Mesendoderm (in vitro differentiated cells): Measurements from ENCODE around the gene POP4.
"Not testable (repeated sequence)": the region's sequence is repeated elsewhere in the genome, so short reads cannot be mapped to it uniquely, and the experiment has no call there.

Experiments used
- DNase-seq: peaks from one replicate; pipeline ENCODE4 v3.0.0; 2013
- H2AK5ac ChIP-seq: 2 replicates; pipeline ENCODE4 v1.6.1; 2013; ENCODE audit warnings: low read length, inconsistent platforms
- H2BK120ac ChIP-seq: 2 replicates; pipeline ENCODE4 v1.6.1; 2013; ENCODE audit warnings: low read depth, mild to moderate bottlenecking, low read length, moderate library complexity, mixed read lengths
- H2BK15ac ChIP-seq: replicated peaks from 2 replicates; pipeline ENCODE4 v1.6.1; 2013; ENCODE audit warnings: low read depth, mild to moderate bottlenecking, moderate library complexity
- H2BK5ac ChIP-seq: 2 replicates; pipeline ENCODE4 v1.6.1; 2013; ENCODE audit warnings: low read length, inconsistent platforms
- H3K18ac ChIP-seq: 2 replicates; pipeline ENCODE4 v1.6.1; 2013; ENCODE audit warnings: mild to moderate bottlenecking, low read length, mixed read lengths
- H3K23ac ChIP-seq: one replicate; pipeline ENCODE4 v1.6.1; 2013; ENCODE audit warnings: low read length
- H3K27ac ChIP-seq: 2 replicates; pipeline ENCODE4 v1.5.1; 2013; ENCODE audit warnings: low read depth, mild to moderate bottlenecking, inconsistent platforms, low read length, moderate library complexity
- H3K27me3 ChIP-seq: 2 replicates; pipeline ENCODE4 v1.6.1; 2013; ENCODE audit warnings: low read length, control low read depth, mild to moderate bottlenecking, inconsistent platforms; ENCODE audit not compliant: insufficient read depth, poor library complexity
- H3K36me3 ChIP-seq: 2 replicates; pipeline ENCODE4 v1.6.1; 2013; ENCODE audit warnings: low read length, inconsistent platforms; ENCODE audit not compliant: control insufficient read depth, insufficient read depth
- H3K4ac ChIP-seq: one replicate; pipeline ENCODE4 v1.6.1; 2013; ENCODE audit warnings: low read depth, mild to moderate bottlenecking, low read length, moderate library complexity
- H3K4me1 ChIP-seq: 2 replicates; pipeline ENCODE4 v1.6.1; 2013; ENCODE audit warnings: low read depth, low read length, inconsistent platforms; ENCODE audit not compliant: control insufficient read depth
- H3K4me2 ChIP-seq: 2 replicates; pipeline ENCODE4 v1.6.1; 2013; ENCODE audit warnings: low read length
- H3K4me3 ChIP-seq: 2 replicates; pipeline ENCODE4 v1.5.1; 2013; ENCODE audit warnings: mild to moderate bottlenecking, low read length
- H3K56ac ChIP-seq: one replicate; pipeline ENCODE4 v1.6.1; 2013; ENCODE audit warnings: low read length
- H3K79me1 ChIP-seq: 2 replicates; pipeline ENCODE4 v1.6.1; 2013; ENCODE audit warnings: low read length, inconsistent platforms
- H3K79me2 ChIP-seq: 2 replicates; pipeline ENCODE4 v1.6.1; 2013; ENCODE audit warnings: mild to moderate bottlenecking, low read length; ENCODE audit not compliant: control insufficient read depth, insufficient read depth
- H3K9ac ChIP-seq: 2 replicates; pipeline ENCODE4 v1.6.1; 2013; ENCODE audit warnings: low read length, inconsistent platforms
- H4K5ac ChIP-seq: one replicate; pipeline ENCODE4 v1.6.1; 2013; ENCODE audit warnings: low read length
- H4K8ac ChIP-seq: one replicate; pipeline ENCODE4 v1.6.1; 2013; ENCODE audit warnings: low read depth, mild to moderate bottlenecking, control low read depth, low read length, moderate library complexity
- WGBS: extraction: QIAGEN DNeasy Blood & Tissue Kit; methylation state at CpG from one replicate; pipeline ENCODE4 v1.1.7; 2013; ENCODE audit warnings: low lambda C conversion rate, missing lambda C conversion rate; ENCODE audit not compliant: insufficient coverage; ENCODE audit errors: extremely low coverage; 5-methylcytosine and 5-hydroxymethylcytosine counted together

The POP4 gene

DNA sequence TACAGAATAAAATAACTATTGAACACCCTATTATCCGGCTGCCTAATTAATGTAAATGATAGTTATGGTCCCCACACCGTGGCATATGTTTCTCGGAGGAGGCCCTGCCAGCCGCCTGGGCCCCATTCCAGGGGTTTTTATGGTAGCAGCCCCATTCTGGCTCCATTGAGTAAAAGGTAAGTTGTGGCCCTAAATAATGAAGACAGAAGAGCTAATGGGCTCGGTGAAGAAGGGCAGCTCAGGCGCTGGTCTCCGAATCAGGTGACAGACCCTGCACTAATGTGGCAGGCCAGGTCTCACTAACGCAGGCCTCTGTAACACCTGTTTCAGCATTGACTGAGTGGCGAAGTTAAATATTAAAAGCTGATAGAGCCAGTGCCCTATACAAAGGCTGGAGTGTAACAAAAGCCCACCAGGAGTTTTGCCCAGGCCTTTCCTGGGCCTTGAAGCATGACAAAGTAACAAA, 19.1 kb downstream of the POP4 start:
- no peak overlapping the region for H4K8ac ChIP-seq
- no peak overlapping the region for H2AK5ac ChIP-seq
- no peak overlapping the region for H3K9ac ChIP-seq
- no peak for DNase-seq
- H3K27me3 ChIP-seq: no peaks in the 10 kb centered on the region
- no peak overlapping the region for H2BK5ac ChIP-seq
- H3K4ac ChIP-seq: no peak overlapping the region
- H4K5ac ChIP-seq: no peak overlapping the region
- no peak overlapping the region for H3K56ac ChIP-seq
- no peak overlapping the region for H3K4me3 ChIP-seq
- H3K79me1 ChIP-seq: no peaks in the 10 kb centered on the region
- no peaks in the 10 kb centered on the region for H3K36me3 ChIP-seq
- H2BK120ac ChIP-seq: no peak overlapping the region
- no peak overlapping the region for H3K18ac ChIP-seq
- no peak overlapping the region for H3K4me2 ChIP-seq
- no peak overlapping the region for H3K27ac ChIP-seq
- H3K4me1 ChIP-seq: no peaks in the 10 kb centered on the region
- no peak overlapping the region for H2BK15ac ChIP-seq
- WGBS: no CpG with 5 or more reads among the region's 9 CpGs
- no peaks in the 10 kb centered on the region for H3K79me2 ChIP-seq
- H3K23ac ChIP-seq: no peak overlapping the region

DNA sequence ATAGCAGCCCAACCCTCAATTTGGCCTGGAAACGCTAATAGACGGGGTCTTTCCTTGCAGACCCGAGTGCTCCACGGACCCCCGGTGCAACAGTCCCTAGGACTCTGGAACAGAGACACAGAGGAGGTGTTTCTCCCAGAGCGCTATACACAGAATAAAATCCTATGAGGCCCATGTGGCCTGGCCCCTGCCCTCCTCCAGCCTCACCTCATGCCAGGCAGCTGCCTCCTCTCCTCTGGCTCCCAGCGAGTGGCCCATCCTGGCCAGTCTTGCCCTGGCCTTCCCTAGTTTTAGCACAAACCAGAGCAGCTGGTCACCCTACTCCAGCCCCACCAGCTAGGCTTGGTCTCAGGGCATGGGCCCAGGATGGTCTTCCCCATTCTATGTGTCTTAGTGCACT, 20.3 kb downstream of the POP4 start:
- Histone ChIP-seq H3K4me2 (no peak overlapping the region), H3K4me3 (no peak overlapping the region), H3K27me3 (no peaks in the 10 kb centered on the region), H3K4ac (no peak overlapping the region), H4K8ac (no peak overlapping the region), H2BK15ac (no peak overlapping the region), H3K23ac (no peak overlapping the region), H3K9ac (no peak overlapping the region), H4K5ac (no peak overlapping the region), H3K4me1 (no peaks in the 10 kb centered on the region), H3K56ac (no peak overlapping the region), H3K79me1 (no peaks in the 10 kb centered on the region), H3K18ac (no peak overlapping the region), H2BK120ac (no peak overlapping the region), H3K27ac (no peak overlapping the region), H3K79me2 (no peaks in the 10 kb centered on the region), H2AK5ac (no peak overlapping the region), H3K36me3 (no peaks in the 10 kb centered on the region), H2BK5ac (no peak overlapping the region)
- DNase-seq: no peak
- WGBS: no CpG with 5 or more reads among the region's 7 CpGs

DNA sequence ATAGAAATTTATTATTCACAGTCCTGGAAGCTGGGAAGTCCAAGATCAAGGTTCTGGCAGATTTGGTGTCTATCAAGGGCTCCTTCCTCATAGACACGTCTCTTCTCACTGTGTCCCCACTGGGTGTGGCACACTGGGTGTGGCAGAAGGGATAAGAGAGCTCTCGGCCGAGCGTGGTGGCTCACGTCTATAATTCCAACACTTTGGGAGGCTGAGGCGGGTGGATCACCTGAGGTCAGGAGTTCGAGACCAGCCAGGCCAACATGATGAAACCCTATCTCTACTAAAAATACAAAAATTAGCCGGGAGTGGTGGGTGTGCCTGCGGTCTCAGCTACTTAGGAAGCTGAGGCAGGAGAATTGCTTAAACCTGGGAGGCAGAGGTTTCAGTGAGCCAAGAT, 20.7 kb downstream of the POP4 start:
- not testable (repeated sequence) for H3K27ac ChIP-seq, H3K23ac ChIP-seq, DNase-seq, H3K9ac ChIP-seq, H2BK120ac ChIP-seq, H4K8ac ChIP-seq, H3K79me2 ChIP-seq, H2BK15ac ChIP-seq, H4K5ac ChIP-seq, H3K4me3 ChIP-seq, H3K79me1 ChIP-seq, H3K4me1 ChIP-seq, H3K36me3 ChIP-seq, H3K27me3 ChIP-seq, H3K18ac ChIP-seq, H3K4me2 ChIP-seq, H3K56ac ChIP-seq, H2BK5ac ChIP-seq, H2AK5ac ChIP-seq, H3K4ac ChIP-seq
- no CpG with 5 or more reads among the region's 9 CpGs for WGBS

DNA sequence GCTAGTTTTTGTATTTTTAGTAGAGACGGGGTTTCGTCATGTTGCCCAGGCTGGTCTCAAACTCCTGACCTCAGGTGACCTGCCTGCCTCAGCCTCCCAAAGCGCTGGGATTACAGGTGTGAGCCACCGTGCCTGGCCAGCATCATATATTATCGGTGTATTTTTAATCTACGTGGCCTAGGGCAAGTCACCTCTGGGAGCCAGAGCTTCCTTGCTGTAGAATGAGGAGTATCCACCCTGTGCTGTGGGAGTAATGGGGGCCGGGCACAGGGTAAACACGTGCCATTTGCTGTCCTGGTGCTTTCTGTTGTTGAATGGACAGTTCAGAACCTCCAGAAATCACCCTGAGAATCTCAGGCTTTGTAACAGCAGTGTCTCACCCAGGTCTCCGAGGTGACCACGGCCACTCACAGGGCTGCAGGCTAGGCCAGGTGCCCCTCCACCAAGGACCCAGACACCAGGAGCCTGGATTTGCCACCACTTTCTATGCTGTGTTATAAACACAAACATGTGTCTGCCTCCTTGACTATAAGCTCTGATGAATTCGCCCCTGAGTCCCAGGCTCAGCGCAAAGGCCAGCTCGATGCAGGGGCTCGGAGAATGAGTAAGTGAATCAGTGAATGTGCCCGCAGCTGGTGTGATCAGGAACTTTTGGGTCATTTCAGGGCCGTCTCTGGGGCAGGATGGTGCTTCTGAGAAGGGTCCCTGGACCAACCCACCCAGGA, 22.7 kb downstream of the POP4 start:
- no peak overlapping the region for H3K18ac ChIP-seq
- no CpG with 5 or more reads among the region's 16 CpGs for WGBS

DNA sequence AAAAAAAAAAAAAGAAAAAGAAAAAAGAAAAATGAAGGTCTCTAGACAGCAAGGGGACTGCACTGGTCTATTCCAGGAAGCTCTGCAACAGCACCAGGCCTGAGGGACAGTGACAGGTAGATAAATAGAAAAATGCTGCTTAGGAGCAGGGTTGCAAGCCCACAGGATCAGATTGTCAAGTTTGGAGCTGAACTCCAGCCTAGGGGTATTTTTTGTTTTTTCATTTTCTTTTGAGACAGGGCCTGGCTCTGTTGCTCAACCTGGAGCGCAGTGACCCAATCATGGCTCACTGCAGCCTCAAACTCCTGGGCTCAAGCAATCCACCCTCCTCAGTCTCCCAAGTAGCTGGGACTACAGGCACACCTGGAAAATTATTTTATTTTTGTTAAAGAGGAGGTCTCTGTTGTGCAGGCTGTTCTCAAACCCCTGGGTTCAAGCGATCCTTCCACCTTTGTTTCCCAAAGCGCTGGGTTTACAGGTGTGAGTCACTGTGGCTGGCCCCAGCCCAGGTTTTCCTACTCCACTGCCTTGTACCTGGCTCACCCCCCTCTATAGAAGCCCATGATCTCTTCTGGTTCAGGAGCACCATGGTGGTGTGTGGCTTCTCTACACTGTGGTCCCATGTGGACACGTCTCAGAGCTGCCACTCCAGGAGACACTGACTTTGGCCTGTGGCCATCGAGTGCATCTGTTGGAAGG, 23.9 kb downstream of the POP4 start:
- no peak overlapping the region for H4K5ac ChIP-seq
- H3K27me3 ChIP-seq: no peaks in the 10 kb centered on the region
- H2BK120ac ChIP-seq: peak overlapping the region; percentile 46
- DNase-seq: no peak
- H2AK5ac ChIP-seq: no peak overlapping the region
- H3K4me3 ChIP-seq: no peak overlapping the region
- H3K27ac ChIP-seq: no peak overlapping the region
- H3K4me2 ChIP-seq: no peak overlapping the region
- no peaks in the 10 kb centered on the region for H3K79me1 ChIP-seq
- no peak overlapping the region for H4K8ac ChIP-seq
- no peaks in the 10 kb centered on the region for H3K79me2 ChIP-seq
- no peak overlapping the region for H3K4ac ChIP-seq
- no peak overlapping the region for H2BK15ac ChIP-seq
- H3K4me1 ChIP-seq: no peaks in the 10 kb centered on the region
- no peaks in the 10 kb centered on the region for H3K36me3 ChIP-seq
- H3K23ac ChIP-seq: no peak overlapping the region
- H3K9ac ChIP-seq: no peak overlapping the region
- WGBS: no CpG with 5 or more reads among the region's 5 CpGs
- H2BK5ac ChIP-seq: no peak overlapping the region
- H3K56ac ChIP-seq: no peak overlapping the region
- H3K18ac ChIP-seq: no peak overlapping the region

More for the DNA sequence above, 22.7 kb downstream of the POP4 start:
- Histone ChIP-seq H3K56ac (no peak overlapping the region), H3K9ac (no peak overlapping the region), H3K4me3 (no peak overlapping the region), H3K36me3 (no peaks in the 10 kb centered on the region), H3K23ac (no peak overlapping the region), H3K4ac (no peak overlapping the region), H4K8ac (no peak overlapping the region), H3K4me2 (no peak overlapping the region), H2BK5ac (no peak overlapping the region), H3K27ac (no peak overlapping the region), H2AK5ac (no peak overlapping the region), H2BK120ac (no peak overlapping the region), H2BK15ac (no peak overlapping the region), H3K4me1 (no peaks in the 10 kb centered on the region), H3K27me3 (no peaks in the 10 kb centered on the region), H3K79me2 (no peaks in the 10 kb centered on the region), H4K5ac (no peak overlapping the region), H3K79me1 (no peaks in the 10 kb centered on the region)
- no peak for DNase-seq
